GM18867 (cell line): ENCODE results near the gene ST3GAL3.
"Not testable (repeated sequence)": the region's sequence is repeated elsewhere in the genome, so short reads cannot be mapped to it uniquely, and the experiment has no call there.

ENCODE experiments used
- ATAC-seq: cut with Tn5 transposase; IDR thresholded peaks from one replicate; pipeline ENCODE4 v1.9.1; 2021; ENCODE audit warnings: mild to moderate bottlenecking, moderate library complexity; ENCODE audit not compliant: unreplicated experiment

Gene ST3GAL3

GRCh38 chr1:43817304-43817939, 110.1 kb downstream of the ST3GAL3 start:
- no peak for ATAC-seq

GRCh38 chr1:43818691-43819090, 111.4 kb downstream of the ST3GAL3 start:
- no peak for ATAC-seq

DNA sequence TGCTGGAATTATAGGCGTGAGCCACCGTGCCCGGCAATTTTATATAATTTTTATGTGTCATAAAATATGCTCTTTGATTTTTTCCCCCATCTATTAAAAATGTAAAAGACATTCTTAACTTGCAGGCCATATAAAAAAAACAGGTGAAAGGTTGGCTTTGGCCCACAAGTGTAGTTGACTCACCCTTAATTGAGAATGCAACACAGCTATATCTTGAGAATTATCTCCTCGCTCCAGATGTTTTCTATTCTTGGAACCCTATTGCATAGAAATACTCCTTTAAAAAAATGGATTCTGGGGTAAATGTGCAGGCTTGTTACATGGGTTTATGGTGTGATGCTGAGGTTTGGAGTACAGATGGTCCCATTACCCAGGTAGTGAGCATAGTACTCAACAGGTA, 112.0 kb downstream of the ST3GAL3 start:
- no peak for ATAC-seq

- no peak for ATAC-seq
Observed at GRCh38 chr1:43821471-43821870, 114.1 kb downstream of the ST3GAL3 start.

GRCh38 chr1:43822040-43822690, 114.8 kb downstream of the ST3GAL3 start:
- no peak for ATAC-seq

GRCh38 chr1:43824795-43825194, 117.5 kb downstream of the ST3GAL3 start:
- ATAC-seq, result no peak

GRCh38 chr1:43828574-43828973, 121.2 kb downstream of the ST3GAL3 start:
- ATAC-seq, result no peak

DNA sequence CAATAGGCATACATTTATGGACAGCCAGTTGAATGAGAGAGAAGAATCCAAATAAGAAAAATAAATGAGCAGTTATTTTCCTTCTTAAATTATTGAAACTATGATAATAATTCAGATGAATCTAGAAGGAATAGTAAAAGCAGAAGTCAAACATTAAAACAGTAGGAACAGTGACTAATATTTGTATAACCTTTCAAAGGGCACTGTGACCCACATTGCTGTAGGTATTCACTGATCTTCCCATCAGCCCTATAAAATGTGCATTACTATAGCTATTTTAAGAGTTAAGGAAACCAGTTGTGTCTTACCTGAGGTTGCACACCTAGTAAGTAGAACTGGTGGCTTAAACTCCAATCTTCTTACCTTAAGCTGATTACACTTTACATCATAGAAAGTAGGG, 123.5 kb downstream of the ST3GAL3 start:
- ATAC-seq, result no peak

DNA sequence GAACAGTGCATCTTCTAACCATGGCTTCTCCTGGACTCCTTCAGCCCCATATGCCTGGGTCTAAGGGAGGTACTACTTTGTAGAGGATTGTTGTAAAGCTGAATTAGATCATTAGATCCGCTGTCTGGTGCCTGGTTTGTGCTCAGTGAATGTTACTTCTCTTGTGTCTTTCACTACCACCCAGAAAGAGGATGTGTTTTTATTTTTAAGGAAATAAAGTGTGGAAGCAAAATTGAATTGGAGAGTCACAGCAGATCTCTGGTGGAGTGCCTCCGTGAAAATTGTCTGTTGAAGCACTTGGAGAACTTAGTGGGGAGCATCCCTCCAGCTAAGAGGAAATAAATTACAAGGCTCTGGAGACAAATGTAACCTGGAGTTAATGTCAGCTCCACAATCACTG, 124.5 kb downstream of the ST3GAL3 start:
- ATAC-seq, result no peak

- ATAC-seq, result peak; percentile 56
Observed at GRCh38 chr1:43832255-43832654, 124.9 kb downstream of the ST3GAL3 start.

GRCh38 chr1:43832998-43833397, 125.7 kb downstream of the ST3GAL3 start:
- ATAC-seq, result no peak

DNA sequence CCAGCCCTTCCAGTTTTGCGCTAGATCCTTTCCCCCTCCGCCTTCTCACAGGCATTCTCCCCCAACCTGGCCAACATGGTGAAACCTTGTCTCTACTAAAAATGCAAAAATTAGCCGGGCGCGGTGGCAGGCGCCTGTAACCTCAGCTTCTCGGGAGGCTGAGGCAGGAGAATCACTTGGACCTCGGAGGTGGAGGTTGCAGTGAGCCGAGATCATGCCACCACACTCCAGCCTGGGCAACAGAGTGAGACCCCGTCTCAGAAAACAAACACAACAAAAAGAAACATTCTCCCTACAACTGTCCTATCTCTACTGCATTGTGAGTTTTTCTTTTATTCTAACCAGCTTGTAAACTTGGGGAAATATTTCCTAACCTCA, 126.6 kb downstream of the ST3GAL3 start:
- ATAC-seq, result not testable (repeated sequence)

GRCh38 chr1:43834280-43835081, 127.1 kb downstream of the ST3GAL3 start:
- ATAC-seq, result no peak

DNA sequence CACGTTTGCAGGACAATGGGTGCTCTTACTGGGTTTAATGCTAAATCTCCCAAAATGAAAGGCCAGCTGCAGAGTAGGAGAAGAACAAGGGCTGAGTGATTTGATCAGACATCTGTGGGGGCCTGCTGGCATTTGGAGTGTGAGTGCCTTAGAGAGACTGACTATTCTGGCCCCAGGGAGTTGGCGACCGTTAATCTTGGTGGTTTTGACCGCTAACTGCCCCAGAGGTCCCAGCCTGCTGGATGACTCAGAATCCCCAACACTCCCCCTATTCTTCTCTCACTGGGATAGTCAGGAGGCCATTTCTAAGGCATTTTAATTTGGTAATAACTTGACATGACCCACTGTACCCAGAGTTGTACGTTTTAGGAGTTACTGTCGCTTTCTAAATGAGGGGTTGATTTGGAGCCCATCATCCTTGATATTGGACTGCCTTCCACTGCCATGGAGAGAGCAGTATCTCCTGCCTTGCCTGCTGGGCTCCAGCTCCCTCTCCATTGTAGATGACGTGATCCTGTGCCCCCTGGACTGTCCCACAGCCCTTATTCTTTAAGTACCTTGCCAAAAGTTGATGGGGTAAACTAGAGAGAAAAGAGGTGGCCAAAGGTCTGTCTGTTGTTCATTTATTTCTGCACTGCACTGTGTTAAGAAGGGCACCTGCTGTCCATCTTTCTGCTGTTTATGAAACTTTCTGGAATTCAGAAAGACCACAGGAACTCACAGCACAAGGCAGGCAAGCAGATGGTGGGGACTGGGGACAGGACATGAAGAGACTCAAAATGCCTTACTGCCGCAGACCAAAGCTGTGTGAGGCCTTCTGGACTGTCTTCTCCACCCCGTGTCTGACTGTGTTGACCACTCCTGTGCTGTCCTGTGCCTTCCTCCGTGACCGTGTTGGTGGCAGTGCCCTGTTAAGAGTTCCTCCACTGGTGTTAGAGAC, 128.0 kb downstream of the ST3GAL3 start:
- ATAC-seq, result no peak

DNA sequence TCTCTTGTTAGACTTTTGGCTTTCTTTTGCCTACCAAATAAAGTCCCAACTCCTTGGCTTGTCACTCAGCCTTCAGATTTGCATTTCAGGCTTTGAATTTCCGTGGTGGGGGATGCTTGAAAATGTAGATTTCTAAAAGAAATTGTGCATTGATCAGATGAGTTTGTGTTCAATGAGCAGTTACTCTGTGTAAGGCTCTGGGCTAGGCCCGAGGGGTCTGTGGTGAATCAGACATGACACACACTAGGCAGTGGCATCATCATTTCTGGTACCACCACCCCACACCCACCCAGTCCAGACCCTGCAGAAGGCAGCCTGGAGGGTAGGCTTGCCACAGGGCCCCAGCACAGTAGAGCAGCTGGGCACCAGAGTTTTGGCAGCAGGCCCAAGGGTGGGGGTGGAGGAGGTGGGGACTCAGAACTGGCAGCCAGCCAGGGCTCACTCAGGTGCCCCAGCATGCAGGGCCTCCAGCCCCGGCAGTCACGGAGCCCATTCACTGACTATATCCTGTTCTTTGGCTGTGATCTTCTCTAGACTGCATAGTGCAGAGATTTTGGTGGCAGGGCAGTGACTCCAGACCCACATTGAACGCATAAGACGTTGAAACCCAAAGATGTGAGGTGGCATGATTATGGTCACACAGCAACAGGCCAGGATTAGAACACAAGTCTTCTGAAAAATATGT, 129.1 kb downstream of the ST3GAL3 start:
- peak; percentile 54 for ATAC-seq

DNA sequence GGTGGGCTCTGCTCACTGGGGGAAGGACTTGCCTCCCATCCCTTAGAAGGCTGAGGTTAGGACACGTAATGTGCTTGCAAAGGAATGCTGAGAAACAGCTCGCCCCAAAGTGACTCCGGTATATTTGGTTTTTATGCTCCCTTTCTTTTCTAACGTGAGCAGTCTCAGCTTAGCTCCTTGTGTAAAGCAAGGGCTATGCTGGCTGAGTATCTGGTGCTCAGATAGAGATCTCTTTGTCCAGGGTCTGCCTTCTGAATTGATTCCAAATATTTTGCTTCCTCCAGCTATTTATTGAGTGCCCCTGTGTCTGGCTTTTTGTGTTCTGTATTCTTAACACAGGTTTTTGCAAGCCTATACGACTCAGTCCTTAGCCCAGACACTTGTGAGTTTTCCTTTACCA, 131.7 kb downstream of the ST3GAL3 start:
- no peak for ATAC-seq

DNA sequence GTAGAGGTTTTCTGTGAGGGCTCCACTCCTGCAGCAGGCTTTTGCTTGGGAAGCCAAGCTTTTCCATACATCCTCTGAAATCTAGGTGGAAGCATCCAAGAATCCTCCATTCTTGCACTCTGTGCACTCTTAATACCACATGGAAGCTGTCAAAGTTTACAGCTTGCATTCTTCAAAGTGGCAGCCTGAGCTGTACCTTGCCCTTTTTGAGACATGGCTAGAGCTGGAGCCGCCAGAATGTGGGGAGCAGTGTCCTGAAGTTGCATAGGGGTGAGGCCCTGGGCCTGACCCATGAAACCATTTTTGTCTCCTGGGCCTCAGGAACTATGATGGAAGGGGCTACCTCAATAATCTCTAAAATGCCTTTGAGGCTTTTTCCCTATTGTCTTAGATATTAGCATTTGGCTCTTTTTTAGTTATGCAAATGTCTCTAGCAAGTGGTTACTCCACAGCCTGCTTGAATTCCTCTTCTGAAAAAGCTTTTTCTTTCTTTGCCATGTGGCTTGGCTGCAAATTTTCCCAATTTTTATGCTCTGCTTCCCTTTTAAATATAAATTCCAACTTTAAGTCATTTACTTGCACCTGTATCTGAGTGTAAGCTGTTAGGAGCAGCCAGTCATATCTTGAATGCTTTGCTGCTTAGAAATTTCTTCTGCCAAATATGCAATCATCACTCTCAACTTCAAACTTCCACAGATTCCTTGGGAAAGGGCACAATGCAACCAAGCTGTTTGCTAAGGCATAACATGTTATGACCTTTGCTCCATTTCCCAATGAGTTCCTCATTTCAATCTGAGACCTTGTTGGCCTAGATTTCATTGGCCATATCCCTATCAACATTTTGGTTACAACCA, 134.2 kb downstream of the ST3GAL3 start:
- no peak for ATAC-seq

DNA sequence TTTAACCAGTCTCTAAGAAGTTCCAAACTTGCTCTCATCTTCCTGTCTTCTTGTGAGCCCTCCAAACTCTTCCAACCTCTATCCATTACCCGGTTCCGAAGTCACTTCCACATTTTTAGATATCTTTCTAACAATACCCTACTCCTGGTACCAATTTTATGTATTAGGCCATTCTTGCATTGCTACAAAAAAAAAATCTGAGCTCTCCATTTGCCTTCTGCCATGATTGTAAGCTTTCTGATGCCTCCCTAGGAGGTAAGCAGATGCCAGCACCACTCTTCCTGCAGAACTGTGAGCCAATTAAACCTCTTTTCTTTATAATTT, 134.8 kb downstream of the ST3GAL3 start:
- no peak for ATAC-seq

GRCh38 chr1:43843684-43844083, 136.3 kb downstream of the ST3GAL3 start:
- ATAC-seq, result no peak

- ATAC-seq, result no peak
Observed at GRCh38 chr1:43844114-43844513, 136.8 kb downstream of the ST3GAL3 start.
